ENCODE data around the gene SIX1. TPM values are rescaled to one million over a fixed set of nuclear protein-coding genes. Genes with fewer than 3 reads are reported as not detected.

Gene SIX1
- total RNA-seq, 1 donor from 2014 or later, result 5.3 TPM

DNA sequence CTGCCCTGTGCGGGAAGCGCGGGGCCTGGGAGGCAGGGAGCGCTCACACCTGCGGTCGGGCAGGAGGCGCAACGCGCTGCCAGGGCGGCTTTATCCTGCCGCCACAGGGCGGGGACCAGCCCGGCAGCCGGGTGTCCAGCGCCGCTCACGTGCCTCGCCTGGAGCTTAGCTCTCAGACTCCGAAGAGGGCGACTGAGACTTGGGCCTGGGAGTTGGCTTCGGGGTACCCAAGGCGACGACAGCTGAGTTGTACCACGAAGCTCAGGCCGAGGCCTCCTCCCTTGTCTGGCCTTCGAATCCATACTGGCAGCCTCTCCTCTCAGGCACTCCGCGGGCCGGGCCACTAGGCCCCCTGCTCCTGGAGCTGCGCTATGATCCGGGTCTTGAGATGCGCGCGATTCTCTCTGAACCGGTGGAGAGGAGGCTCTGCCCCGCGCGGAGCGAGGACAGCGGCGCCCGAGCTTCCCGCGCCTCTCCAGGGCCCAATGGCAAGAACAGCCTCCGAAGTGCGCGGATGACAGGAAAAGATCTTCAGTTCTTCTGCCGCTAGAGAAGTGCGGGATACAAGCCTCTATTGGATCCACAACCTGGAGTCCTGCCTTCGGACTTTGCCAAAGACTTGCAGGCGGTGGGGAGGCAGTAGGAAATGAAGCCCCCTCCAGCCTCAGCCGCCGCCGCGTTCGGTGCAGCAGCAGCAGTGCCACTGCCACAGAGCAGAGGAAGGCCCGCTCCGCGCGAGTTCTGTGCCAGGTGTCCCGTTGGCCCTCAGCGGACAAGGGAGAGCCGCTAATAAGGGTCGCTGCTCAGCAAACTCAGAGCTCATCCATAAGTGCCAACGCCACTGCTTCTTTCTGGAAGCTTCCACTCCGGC is 6.8 kb downstream of the SIX1 start:
- H3K27me3 ChIP-seq (ENCODE audit: control insufficient read depth, insufficient read depth, low read length), result no peaks in the 10 kb centered on the region
- FAIRE-seq (no peak), DNase-seq (ENCODE audit: low read depth) (no peak)
- H3K36me3 ChIP-seq (ENCODE audit: control insufficient read depth, insufficient read depth, low read length), result peaks cover 2% of the 10 kb centered on the region
- H3K4me3 ChIP-seq (ENCODE audit: low read depth, low read length), result no peak overlapping the region
- TF ChIP-seq CTCF (IDR thresholded peaks at IDR 0.05; ENCODE audit: insufficient read depth, low read length, severe bottlenecking), result no peak

DNA sequence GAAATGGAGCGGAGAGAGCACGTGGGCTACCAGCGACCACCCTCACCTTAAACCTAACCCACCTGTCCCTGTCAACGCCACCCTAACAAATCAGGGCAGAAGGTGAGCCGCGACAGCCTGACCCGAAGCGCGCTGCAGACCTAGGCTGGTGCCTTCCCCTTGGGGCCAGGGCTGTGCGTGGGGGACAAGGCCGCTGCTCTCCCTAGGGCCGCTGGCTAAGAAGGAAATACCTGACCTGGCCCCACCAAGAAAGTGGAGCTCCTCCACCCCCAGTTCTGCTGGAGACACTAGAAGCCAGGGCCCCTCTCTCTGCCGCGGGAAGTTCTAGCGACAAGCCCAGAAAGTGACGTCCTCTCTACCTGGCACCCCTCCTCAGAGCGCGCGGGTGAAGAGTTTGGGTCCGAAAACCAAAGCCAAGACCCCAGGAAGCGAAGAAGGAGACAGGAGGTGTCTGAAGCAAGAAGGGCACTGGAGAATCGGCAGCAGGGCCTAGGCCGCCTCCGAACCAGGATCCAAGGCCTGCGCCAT is 7.5 kb downstream of the SIX1 start:
- FAIRE-seq, result no peak
- no peak for DNase-seq (ENCODE audit: low read depth)
- TF ChIP-seq CTCF (IDR thresholded peaks at IDR 0.05; ENCODE audit: insufficient read depth, low read length, severe bottlenecking), result no peak
- Histone ChIP-seq H3K36me3 (ENCODE audit: control insufficient read depth, insufficient read depth, low read length) (peaks cover 2% of the 10 kb centered on the region), H3K4me3 (ENCODE audit: low read depth, low read length) (no peak overlapping the region), H3K27me3 (ENCODE audit: control insufficient read depth, insufficient read depth, low read length) (no peaks in the 10 kb centered on the region)

DNA sequence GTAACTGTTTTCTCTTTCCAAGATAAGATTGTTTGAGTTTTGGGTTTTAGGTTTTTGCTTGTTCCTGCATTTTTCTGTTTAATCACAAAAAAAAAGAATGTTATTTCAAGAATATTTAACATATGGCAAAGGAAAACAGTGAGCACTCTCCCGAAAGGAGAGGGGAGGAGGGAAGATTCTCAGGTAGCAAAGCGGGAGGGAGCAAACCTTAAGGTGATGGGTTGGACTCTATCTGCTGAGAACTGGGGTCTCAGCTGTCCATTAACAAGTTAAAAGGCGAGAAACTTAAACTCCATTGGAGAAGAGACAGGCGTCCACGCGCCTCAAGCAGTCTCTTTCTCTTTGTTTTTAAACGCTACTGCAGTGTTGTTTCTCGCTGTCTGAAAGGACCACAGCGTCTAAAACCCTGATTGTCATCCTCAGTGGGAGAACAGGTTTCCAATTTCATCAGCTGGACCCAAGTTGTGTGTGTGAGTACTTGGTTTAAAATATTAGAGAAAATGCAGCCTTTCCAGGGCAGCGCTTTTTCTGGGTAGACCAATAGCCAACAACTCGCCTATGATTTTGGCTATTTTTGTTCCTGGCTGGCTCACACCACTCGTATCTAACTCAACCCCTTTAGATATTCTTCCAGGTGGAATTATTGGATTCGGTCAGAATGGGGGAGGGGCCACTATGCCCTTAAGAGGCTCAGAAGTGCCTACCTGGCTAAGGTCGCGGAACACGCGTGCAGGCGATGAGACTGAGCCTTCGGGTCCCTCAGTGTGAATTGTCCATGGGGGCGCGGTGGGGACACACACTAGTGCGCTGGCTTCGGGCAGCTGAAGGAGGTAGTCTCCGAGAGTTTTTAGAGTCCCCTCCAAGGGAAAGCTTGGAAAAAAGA is 8.2 kb downstream of the SIX1 start:
- Histone ChIP-seq H3K36me3 (ENCODE audit: control insufficient read depth, insufficient read depth, low read length) (peaks cover 2% of the 10 kb centered on the region), H3K4me3 (ENCODE audit: low read depth, low read length) (no peak overlapping the region), H3K27me3 (ENCODE audit: control insufficient read depth, insufficient read depth, low read length) (no peaks in the 10 kb centered on the region)
- TF ChIP-seq CTCF (IDR thresholded peaks at IDR 0.05; ENCODE audit: insufficient read depth, low read length, severe bottlenecking), result no peak
- DNase-seq (ENCODE audit: low read depth) (no peak), FAIRE-seq (no peak)

DNA sequence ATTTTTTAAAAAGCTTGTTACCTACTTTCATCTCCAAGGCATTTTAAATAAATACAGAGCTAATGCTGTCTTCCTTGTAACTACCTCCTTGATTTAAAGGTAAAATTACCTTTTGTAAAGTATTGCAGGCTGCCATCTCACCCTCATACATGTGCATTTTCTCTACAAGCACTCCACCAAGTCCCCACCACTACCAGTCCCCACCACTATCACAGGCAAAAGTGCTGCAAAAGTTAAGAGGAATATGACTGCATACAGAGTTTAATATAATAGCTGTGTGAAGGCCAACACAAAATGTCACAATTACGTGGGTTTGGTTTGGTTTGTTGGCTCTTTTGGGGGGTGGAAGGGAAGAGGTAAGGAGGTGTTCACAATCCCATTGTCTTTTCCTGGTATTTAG is 9.6 kb downstream of the SIX1 start:
- no peak for TF ChIP-seq CTCF (IDR thresholded peaks at IDR 0.05; ENCODE audit: insufficient read depth, low read length, severe bottlenecking)
- FAIRE-seq, result no peak
- Histone ChIP-seq H3K36me3 (ENCODE audit: control insufficient read depth, insufficient read depth, low read length) (peaks cover 2% of the 10 kb centered on the region), H3K27me3 (ENCODE audit: control insufficient read depth, insufficient read depth, low read length) (no peaks in the 10 kb centered on the region), H3K4me3 (ENCODE audit: low read depth, low read length) (no peak overlapping the region)
- DNase-seq (ENCODE audit: low read depth), result no peak

DNA sequence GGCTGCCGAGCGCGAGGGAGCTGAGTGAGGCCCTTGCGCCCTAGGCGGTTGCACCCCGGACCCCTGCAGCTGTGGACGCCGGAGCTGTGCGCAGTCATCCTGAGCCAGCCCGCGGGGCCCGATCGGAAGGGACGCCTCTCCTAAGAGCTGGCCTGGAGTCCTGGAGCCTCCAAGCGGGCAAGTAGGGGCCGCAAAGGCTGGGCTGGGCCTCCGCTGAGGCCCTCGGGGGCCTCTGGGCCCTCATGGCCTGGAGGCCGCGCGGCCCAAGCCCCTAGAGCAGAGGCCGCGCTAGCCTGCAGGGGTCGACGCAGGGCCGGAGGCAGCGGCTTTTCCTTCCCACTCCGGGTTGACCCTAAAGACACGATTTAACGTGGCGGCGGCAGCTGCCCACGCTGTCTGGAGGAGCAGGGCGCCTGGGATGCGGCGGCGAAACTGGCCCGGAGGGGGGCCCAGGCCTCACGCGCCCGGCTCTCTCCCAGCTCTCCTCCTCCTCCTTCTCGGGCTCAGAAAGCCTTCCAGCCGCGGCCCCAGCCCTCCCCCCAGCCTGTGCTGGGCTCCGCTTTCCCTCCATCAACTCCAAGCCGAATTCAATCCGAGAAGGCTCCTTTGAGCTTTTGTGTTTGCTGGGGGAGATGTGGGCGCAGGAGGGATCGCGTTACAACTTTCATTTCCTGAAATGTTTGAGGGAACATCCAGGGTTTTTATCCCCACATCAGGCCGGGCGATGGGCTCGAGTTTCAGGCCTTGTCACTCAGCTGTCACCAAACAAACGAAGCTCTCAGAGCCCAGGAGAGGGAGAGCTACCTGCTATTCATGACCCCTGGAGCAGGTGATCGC is 11.6 kb downstream of the SIX1 start:
- H3K4me3 ChIP-seq (ENCODE audit: low read depth, low read length), result peak overlapping the region; percentile 27
- H3K36me3 ChIP-seq (ENCODE audit: control insufficient read depth, insufficient read depth, low read length), result peaks cover 1% of the 10 kb centered on the region
- no peak for FAIRE-seq
- H3K27me3 ChIP-seq (ENCODE audit: control insufficient read depth, insufficient read depth, low read length), result no peaks in the 10 kb centered on the region
- DNase-seq (ENCODE audit: low read depth), result no peak
- peak; percentile 11 for TF ChIP-seq CTCF (IDR thresholded peaks at IDR 0.05; ENCODE audit: insufficient read depth, low read length, severe bottlenecking)
